ENCODE results near the gene AP3S2.

GRCh38 chr15:89926158-89926557, 32.4 kb upstream of the AP3S2 start:
- TF ChIP-seq YY1 (IDR thresholded peaks at IDR 0.05; ENCODE audit: insufficient read depth, insufficient read length) (no peak), SUZ12 (IDR thresholded peaks at IDR 0.05; ENCODE audit: extremely low read depth, insufficient read depth, insufficient read length) (no peak), ZNF274 (IDR thresholded peaks at IDR 0.05; ENCODE audit: low read depth, low read length) (no peak)

Measured in NT2/D1 (cell line).